Smooth muscle cell (in vitro differentiated cells): ENCODE data around the gene C16orf86. TPM values are rescaled to one million over a fixed set of nuclear protein-coding genes. Genes with fewer than 3 reads are reported as not detected.
A peak's percentile ranks its signal among the peaks of the same experiment; 100 is the strongest.

Source experiments
- DNase-seq: peaks from one replicate; lab custom pipeline; 2025; ENCODE audit not compliant: unreplicated experiment; lab: John Stamatoyannopoulos, UW
- H2AFZ ChIP-seq: fragments of 200-600 bp; sonication (generic); 2 replicates; pipeline ENCODE4 v1.6.0; 2016; ENCODE audit warnings: antibody characterized with exemption, low read depth, mild to moderate bottlenecking
- H3F3A ChIP-seq: fragments of 200-600 bp; sonication (generic); 2 replicates; pipeline ENCODE4 v1.6.0; 2017; ENCODE audit warnings: antibody characterized with exemption, low read depth
- H3K27ac ChIP-seq: fragments of 200-600 bp; sonication (generic); 2 replicates; pipeline ENCODE4 v1.5.1; 2016; ENCODE audit warnings: low read depth, mild to moderate bottlenecking
- H3K27me3 ChIP-seq: fragments of 200-600 bp; sonication (generic); 2 replicates; pipeline ENCODE4 v1.6.1; 2016; ENCODE audit warnings: low read depth, mild to moderate bottlenecking
- H3K36me3 ChIP-seq: fragments of 200-600 bp; sonication (generic); 2 replicates; pipeline ENCODE4 v1.5.1; 2016; ENCODE audit warnings: low read depth
- H3K4me1 ChIP-seq: fragments of 200-600 bp; sonication (generic); 2 replicates; pipeline ENCODE4 v1.5.1; 2016; ENCODE audit warnings: low read depth
- H3K4me2 ChIP-seq: fragments of 200-600 bp; sonication (generic); 2 replicates; pipeline ENCODE4 v1.6.0; 2016; ENCODE audit warnings: mild to moderate bottlenecking
- H3K4me3 ChIP-seq: fragments of 200-600 bp; sonication (generic); 2 replicates; pipeline ENCODE4 v1.5.1; 2016; ENCODE audit warnings: mild to moderate bottlenecking
- H3K79me2 ChIP-seq: fragments of 200-600 bp; sonication (generic); 2 replicates; pipeline ENCODE4 v1.6.0; 2016; ENCODE audit warnings: low read depth, mild to moderate bottlenecking
- H3K9ac ChIP-seq: fragments of 200-600 bp; sonication (generic); 2 replicates; pipeline ENCODE4 v1.6.0; 2016; ENCODE audit warnings: low read depth
- H3K9me3 ChIP-seq: fragments of 200-600 bp; sonication (generic); replicated peaks from 2 replicates; pipeline ENCODE4 v1.5.1; 2016; ENCODE audit warnings: low read depth
- H4K20me1 ChIP-seq: fragments of 200-600 bp; sonication (generic); 2 replicates; pipeline ENCODE4 v1.6.0; 2016; ENCODE audit warnings: low read depth
- CTCF ChIP-seq: fragments of 200-600 bp; sonication (generic); IDR thresholded peaks from 2 replicates; pipeline ENCODE4 v1.5.1; 2017; ENCODE audit warnings: borderline replicate concordance, mild to moderate bottlenecking, antibody characterized with exemption; ENCODE audit not compliant: insufficient read depth, poor library complexity, severe bottlenecking
- WGBS: methylation state at CpG from one replicate; pipeline ENCODE4 v1.1.7; 2016; ENCODE audit warnings: low lambda C conversion rate; 5-methylcytosine and 5-hydroxymethylcytosine counted together
- polyA plus RNA-seq: library from polyadenylated mRNA; unstranded; fragments of >200 nt; fragmentation: Nextera tagmentation; extraction: Ambion mirVana; gene quantifications from 2 replicates; pipeline ENCODE4 v1.2.1, GENCODE V29; 2016
- total RNA-seq: library from RNA; depleted of rRNA; stranded (reverse); fragments of >200 nt; gene quantifications from 2 replicates; pipeline ENCODE4 v1.2.3, GENCODE V29; 2014

C16orf86 gene
- total and polyA plus RNA-seq, 2 experiments from 2014 or later: 3.4 to 8.5 TPM

- peak overlapping the region; percentile 92 for H3K4me2 ChIP-seq
- no peaks in the 10 kb centered on the region for H3K27me3 ChIP-seq
- H3F3A ChIP-seq: peaks cover 4% of the 10 kb centered on the region
- no peak overlapping the region for H2AFZ ChIP-seq
- no peak overlapping the region for H3K9ac ChIP-seq
- 53% methylated on average over 18 of the region's 21 CpGs for WGBS
- H3K4me3 ChIP-seq: peak overlapping the region; percentile 73
- H3K36me3 ChIP-seq: no peaks in the 10 kb centered on the region
- H4K20me1 ChIP-seq: peaks cover 7% of the 10 kb centered on the region
- H3K27ac ChIP-seq: no peak overlapping the region
- no peak for TF ChIP-seq CTCF
- no peaks in the 10 kb centered on the region for H3K79me2 ChIP-seq
- no peaks in the 10 kb centered on the region for H3K9me3 ChIP-seq
- H3K4me1 ChIP-seq: peaks cover 3% of the 10 kb centered on the region
- no peak for DNase-seq
These were observed 7.6 kb upstream of the C16orf86 start for GRCh38 chr16:67658849-67659674.

GRCh38 chr16:67659675-67660563 lies 6.7 kb upstream of the C16orf86 start, which contains the start of gene ACD:
Gene ACD (minus strand): TSS chr16:67660260. CDS start chr16:67660220, 40 bp downstream.
- TF ChIP-seq CTCF: no peak
- H3K79me2 ChIP-seq: no peaks in the 10 kb centered on the region
- no peaks in the 10 kb centered on the region for H3K36me3 ChIP-seq
- H3K27me3 ChIP-seq: no peaks in the 10 kb centered on the region
- H3K4me2 ChIP-seq: peak within 1 kb of the TSS; percentile 92
- peak; percentile 80 for DNase-seq
- H3K9ac ChIP-seq: peak within 1 kb of the TSS; percentile 79
- peaks cover 7% of the 10 kb centered on the region for H4K20me1 ChIP-seq
- peak within 1 kb of the TSS; percentile 73 for H3K4me3 ChIP-seq
- peak within 1 kb of the TSS; percentile 93 for H2AFZ ChIP-seq
- peak within 1 kb of the TSS; percentile 87 for H3K27ac ChIP-seq
- peaks cover 3% of the 10 kb centered on the region for H3K4me1 ChIP-seq
- 2% methylated on average over 69 of the region's 83 CpGs for WGBS
- H3K9me3 ChIP-seq: no peaks in the 10 kb centered on the region
- H3F3A ChIP-seq: peaks cover 4% of the 10 kb centered on the region

GRCh38 chr16:67660564-67661028 lies 6.0 kb upstream of the C16orf86 start, which contains the start of gene PARD6A:
Gene PARD6A (plus strand): TSS chr16:67660960. CDS start chr16:67661039, 79 bp downstream.
- H3K9ac ChIP-seq: peak within 1 kb of the TSS; percentile 79
- 2% methylated on average over 30 of the region's 48 CpGs for WGBS

More at GRCh38 chr16:67660564-67661028, 6.0 kb upstream of the C16orf86 start, which contains the start of gene PARD6A:
- DNase-seq: peak; percentile 80
- TF ChIP-seq CTCF: no peak
- Histone ChIP-seq H3K4me1 (peaks cover 3% of the 10 kb centered on the region), H3K4me3 (peak within 1 kb of the TSS; percentile 73), H2AFZ (peak within 1 kb of the TSS; percentile 93), H3K79me2 (no peaks in the 10 kb centered on the region), H3F3A (peaks cover 4% of the 10 kb centered on the region), H3K36me3 (no peaks in the 10 kb centered on the region), H3K9me3 (no peaks in the 10 kb centered on the region), H3K4me2 (peak within 1 kb of the TSS; percentile 92), H4K20me1 (peaks cover 7% of the 10 kb centered on the region), H3K27me3 (no peaks in the 10 kb centered on the region), H3K27ac (peak within 1 kb of the TSS; percentile 87)
